Measurements from ENCODE around the gene CFL1. TPM values are rescaled to one million over a fixed set of nuclear protein-coding genes. Genes with fewer than 3 reads are reported as not detected.
A peak's percentile ranks its signal among the peaks of the same experiment; 100 is the strongest.

Gene CFL1
- total RNA-seq, 2 donors from 2014 or later: 1,740 to 2,016 TPM

DNA sequence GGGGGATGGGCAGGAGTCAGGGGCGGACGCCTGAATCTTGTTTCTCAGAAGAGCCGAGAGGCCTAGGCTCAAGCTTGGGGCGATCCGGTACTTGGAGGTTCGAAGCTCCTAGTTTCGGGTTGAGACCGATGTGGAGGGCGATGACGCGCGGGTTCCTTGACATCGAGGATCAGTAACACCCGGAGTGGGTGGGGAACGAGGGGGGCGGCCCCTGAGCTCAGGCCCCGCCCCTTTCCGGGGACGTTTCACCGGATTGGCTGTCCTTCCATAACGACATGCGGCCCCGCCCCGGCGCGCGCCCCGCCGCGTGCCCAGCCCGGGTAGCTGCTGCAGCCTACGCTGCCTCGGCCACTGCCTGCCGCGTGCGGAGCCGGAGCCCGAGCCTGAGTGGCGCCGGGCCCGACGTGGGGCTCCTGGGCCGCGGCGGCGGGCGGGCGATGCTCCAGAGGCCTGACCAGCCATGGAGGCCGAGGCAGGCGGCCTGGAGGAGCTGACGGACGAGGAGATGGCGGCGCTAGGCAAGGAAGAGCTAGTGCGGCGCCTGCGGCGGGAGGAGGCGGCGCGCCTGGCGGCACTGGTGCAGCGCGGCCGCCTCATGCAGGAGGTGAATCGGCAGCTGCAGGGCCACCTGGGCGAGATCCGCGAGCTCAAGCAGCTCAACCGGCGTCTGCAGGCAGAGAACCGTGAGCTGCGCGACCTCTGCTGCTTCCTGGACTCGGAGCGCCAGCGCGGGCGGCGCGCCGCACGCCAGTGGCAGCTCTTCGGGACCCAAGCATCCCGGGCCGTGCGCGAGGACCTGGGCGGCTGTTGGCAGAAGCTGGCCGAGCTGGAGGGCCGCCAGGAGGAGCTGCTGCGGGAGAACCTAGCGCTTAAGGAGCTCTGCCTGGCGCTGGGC lies 32.6 kb upstream of the CFL1 start, which contains the start of gene CCDC85B:
CCDC85B (plus strand) TSS at position 350 of the 895 bp plus-strand sequence; CDS start at position 461, 111 bp downstream.
- DNase-seq (peak; percentile 98 to 99), ATAC-seq (peak; percentile 78)
- intact Hi-C loops (cut with DNase I, micrococcal nuclease): no loop called here

DNA sequence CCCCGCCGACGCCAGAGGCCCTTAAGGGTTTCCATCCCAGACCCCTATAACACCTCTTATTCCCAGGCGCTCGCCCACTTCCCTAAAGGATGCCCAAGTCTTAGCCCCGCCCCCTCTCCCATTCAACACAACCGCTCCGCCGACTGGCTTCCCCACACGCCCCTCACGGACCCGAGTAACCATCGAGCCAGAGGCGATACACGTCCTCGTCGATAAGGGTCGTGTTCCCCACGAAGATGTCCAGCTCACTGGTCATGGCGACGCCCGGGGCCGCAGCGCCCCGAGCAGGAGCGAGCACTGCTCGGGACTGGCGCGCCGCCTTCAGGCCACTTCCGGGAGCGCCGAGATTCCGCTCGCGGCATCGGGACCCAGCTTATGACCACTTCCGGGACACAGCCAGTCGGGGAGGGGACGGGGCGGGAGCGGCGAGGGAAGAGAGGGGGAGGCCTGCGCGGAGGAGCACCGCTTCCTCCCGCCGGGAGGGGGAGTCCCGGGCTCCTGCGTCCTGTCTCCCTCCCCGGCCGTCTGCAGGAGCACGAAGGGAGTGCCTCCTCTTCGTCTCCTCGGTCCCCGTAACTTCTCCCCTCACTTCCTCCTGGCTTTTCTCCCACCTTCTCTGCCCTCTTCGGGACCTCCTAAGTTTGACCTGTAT lies 30.3 kb upstream of the CFL1 start, which contains the start of gene FIBP:
FIBP (minus strand) TSS at position 309 of the 652 bp plus-strand sequence; CDS start at position 256, 53 bp downstream.
- ATAC-seq (peak; percentile 80), DNase-seq (peak; percentile 97 to 98)
- intact Hi-C loops (cut with DNase I, micrococcal nuclease): loop anchor here (5.0 to 10.0 kb wide), 2 partner anchors 74 to 97 kb away; partner anchors contain the start of gene SART1 (in 1 of the 2)

DNA sequence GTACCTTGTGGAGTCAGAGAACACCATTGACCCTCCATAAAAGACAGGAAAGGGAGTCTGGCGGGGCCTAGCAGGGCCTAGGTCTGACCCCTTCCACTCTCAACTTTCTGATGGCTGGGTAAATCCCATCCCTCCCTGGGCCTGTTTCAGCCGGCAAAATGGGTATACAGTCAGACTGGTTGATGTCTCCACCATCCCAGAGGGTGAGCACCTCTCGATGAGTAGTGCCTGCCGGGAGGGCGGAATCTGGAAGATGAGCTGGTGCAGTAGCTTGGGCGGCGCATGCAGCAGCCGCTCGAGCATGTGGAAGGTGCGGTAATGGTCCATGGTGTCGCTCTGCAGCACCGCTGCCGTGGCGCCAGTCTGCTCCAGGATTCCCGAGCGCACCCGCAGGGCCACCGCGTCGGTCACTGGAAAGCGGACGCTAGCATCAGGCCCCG lies 29.8 kb upstream of the CFL1 start:
- ATAC-seq (peak; percentile 11), DNase-seq (no peak)
- intact Hi-C loops (cut with DNase I, micrococcal nuclease): loop anchor here (5.0 to 10.0 kb wide), 2 partner anchors 75 to 97 kb away; partner anchors contain the start of gene SART1 (in 1 of the 2)

DNA sequence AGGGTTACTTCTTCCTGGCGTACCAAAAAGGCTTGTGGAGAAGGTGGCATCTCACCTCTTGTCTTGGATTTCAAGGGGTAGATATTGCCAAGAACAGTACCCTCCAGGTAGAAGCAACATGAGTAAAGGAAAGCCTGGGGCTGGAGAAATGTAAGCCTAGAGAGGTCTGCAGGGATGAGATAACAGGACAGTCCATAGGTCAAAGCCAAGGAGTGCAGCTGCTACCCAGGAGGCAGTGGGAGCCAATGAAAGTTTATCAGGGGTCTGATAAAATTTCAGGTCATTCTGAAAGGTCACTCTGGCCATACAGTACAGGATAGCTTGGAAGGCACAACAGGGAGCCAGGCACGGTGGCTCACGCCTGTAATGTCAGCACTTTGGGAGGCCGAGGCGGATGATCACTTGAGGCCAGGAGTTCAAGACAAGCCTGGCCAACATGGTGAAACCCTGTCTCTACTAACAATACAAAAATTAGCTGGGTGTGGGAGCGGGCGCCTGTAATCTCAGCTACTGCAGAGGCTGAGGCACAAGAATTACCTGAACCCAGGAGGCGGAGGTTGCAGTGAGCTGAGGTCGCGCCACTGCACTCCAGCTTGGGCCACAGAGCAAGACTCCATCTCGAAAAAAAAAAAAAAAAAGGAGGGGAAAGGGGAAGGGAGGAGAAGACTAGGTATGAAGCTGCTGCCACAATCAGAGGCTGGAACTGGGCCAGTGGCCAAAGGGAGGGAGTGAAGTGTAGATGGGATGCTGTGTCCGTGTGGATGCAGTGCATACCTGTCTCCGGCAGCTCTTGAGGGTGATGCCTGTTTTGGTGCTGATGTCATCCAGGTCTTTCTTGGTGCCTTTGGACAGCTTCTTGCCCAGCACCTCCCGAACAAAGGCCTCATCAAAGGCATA lies 29.1 kb upstream of the CFL1 start:
- intact Hi-C loops (cut with DNase I, micrococcal nuclease): loop anchor here (5.0 to 10.0 kb wide), 2 partner anchors 75 to 98 kb away; partner anchors contain the start of gene SART1 (in 1 of the 2)
- ATAC-seq (no peak), DNase-seq (no peak)

DNA sequence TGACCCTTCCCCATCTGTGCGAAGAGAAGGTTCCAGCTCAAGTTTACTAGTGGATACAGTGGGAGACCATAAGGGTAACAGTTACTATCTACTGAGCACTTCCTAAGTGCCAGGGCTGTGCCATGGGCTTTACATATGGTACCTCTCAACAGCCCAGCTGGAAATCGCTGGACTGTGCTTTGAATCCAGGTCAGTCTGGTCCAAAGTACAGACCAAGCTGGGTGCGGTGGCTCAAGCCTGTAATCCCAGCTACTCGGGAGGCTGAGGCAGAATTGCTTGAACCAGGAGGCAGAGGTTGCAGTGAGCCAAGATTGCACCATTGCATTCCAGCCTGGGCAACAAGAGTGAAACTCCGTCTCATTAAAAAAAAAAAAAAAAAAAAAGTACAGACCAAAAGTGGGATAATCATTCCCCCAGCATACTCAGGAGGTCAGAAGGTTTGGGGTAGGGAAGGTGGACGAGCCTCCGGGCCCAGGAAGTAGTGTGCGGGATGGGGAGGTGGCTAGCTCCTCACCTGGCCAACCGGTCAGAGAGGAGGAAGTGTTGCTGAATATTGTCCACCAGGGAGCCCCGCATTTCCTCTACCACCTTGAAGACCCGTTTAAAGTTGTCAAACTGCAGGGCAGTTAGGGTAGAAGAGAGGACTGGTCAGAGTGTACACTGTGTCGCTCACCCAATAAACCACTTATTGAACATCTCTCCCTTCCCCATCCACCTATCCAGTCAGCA lies 28.0 kb upstream of the CFL1 start:
- intact Hi-C loops (cut with DNase I, micrococcal nuclease): loop anchor here (5.0 to 10.0 kb wide), 2 partner anchors 76 to 99 kb away; partner anchors contain the start of gene SART1 (in 1 of the 2)
- DNase-seq: no peak

DNA sequence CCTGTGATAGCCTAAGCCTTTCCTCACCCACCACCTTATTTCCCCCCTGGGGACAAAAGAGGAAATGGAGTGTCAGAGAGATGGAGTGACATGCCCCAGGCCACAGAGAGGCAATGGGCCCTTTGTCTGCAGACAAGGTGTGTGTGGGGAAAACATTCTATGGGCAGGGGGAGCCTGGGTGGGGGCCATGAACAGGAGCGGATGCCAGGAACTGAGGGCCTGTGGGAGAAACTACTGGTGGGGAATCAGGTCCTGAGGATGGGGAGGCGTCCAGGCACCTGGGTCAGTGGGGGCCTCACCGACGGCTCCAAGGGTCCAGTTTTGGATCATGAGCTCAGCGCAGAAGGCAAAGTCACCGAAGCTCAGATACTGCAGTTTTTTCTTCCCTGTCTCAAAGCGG lies 27.3 kb upstream of the CFL1 start:
- intact Hi-C loops (cut with DNase I, micrococcal nuclease): loop anchor here (5.0 to 10.0 kb wide), 2 partner anchors 77 to 100 kb away; partner anchors contain the start of gene SART1 (in 1 of the 2)

More for the DNA sequence above, 28.0 kb upstream of the CFL1 start:
- ATAC-seq: no peak

DNA sequence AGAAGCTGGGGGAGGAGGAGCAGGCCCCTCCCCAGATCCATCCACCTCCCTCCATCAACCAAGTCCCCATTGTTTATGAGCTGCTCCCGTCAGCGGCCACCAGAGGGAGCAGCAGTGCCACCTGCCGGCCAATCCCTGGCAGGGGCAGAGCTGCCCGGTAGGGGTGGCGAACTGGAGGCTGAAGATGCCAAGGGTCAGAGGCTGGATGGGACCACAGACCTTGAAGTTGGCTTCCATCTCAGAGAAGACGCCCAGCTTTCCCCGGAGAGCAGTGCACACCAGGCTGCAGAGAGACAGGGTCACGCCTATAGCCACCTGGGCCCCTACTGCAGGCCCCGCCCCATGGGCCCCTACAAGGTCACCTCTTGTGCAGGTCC lies 26.7 kb upstream of the CFL1 start:
- intact Hi-C loops (cut with DNase I, micrococcal nuclease): loop anchor here (5.0 to 10.0 kb wide), 3 partner anchors 78 to 103 kb away; partner anchors contain the start of gene SART1 (in 1 of the 2)
- peak; percentile 67 to 81 for DNase-seq

More for the DNA sequence above, 27.3 kb upstream of the CFL1 start:
- DNase-seq (no peak), ATAC-seq (no peak)

DNA sequence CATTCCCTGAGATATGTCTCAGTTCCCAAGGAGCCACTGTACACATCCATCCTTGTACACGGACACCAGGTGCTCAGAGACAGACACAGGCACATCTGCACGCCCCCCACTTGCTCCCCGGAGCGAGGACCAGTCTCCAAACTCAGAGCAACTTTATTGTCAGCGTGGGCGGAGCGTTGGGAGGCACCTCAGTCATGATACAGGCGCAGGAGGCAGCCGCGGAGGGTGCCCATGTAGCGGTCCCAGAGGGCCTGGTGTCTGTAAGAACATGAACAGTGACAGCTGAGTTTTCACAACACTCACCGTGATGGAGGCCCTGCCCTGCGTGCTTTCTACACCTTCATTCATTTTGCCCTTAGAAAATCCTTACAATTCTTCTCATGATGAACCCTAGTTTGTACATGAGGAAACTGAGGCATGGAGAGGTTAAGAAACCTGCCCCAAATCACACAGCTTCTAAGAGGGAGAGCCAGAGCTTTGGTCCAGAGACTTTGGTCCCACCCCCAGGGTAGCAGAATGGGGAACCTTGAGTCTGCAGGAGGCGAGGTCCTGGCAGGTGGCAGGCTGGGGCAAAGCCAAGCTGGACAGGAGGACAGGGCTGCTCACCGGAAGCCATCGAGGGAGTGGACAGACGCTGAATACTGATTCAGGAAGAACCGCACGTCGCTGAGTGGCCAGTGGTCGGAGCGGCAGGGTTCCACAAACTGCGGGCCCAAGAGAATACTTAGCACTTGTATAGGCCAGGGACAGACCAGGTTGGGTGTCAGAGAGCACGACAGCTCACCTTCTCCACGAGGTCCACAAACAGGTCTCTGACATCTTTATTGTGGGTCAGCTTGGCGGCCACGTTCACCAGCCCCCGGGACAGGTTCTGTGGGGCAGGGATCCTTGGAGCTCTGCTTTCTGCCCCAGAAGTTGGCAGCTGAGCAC lies 26.1 kb upstream of the CFL1 start:
- intact Hi-C loops (cut with DNase I, micrococcal nuclease): loop anchor here (5.0 to 10.0 kb wide), 2 partner anchors 101 to 103 kb away; no protein-coding TSS in a partner anchor
- DNase-seq (peak in 1 of 2 donors; percentile 15), ATAC-seq (no peak)

More for the DNA sequence above, 26.7 kb upstream of the CFL1 start:
- peak; percentile 35 for ATAC-seq

DNA sequence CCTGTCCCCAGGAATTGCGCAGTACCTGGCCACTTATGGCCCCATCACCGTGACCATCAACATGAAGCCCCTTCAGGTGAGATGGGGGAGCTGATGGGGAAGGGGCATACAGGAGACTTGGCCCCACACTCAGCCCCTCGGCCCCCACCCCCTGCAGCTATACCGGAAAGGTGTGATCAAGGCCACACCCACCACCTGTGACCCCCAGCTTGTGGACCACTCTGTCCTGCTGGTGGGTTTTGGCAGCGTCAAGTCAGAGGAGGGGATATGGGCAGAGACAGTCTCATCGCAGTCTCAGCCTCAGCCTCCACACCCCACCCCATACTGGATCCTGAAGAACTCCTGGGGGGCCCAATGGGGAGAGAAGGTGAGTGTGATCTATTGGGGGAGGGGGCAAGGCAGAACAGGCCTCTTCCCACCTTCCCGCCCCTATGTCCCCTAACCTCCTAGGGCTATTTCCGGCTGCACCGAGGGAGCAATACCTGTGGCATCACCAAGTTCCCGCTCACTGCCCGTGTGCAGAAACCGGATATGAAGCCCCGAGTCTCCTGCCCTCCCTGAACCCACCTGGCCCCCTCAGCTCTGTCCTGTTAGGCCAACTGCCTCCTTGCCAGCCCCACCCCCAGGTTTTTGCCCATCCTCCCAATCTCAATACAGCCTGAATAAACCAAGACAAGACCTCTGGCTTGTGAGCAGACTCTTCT lies 25.2 kb upstream of the CFL1 start:
- ATAC-seq (no peak), DNase-seq (peak in 1 of 2 donors; percentile 10)
- intact Hi-C loops (cut with DNase I, micrococcal nuclease): loop anchor here (5.0 to 10.0 kb wide), 2 partner anchors 102 to 104 kb away; no protein-coding TSS in a partner anchor

DNA sequence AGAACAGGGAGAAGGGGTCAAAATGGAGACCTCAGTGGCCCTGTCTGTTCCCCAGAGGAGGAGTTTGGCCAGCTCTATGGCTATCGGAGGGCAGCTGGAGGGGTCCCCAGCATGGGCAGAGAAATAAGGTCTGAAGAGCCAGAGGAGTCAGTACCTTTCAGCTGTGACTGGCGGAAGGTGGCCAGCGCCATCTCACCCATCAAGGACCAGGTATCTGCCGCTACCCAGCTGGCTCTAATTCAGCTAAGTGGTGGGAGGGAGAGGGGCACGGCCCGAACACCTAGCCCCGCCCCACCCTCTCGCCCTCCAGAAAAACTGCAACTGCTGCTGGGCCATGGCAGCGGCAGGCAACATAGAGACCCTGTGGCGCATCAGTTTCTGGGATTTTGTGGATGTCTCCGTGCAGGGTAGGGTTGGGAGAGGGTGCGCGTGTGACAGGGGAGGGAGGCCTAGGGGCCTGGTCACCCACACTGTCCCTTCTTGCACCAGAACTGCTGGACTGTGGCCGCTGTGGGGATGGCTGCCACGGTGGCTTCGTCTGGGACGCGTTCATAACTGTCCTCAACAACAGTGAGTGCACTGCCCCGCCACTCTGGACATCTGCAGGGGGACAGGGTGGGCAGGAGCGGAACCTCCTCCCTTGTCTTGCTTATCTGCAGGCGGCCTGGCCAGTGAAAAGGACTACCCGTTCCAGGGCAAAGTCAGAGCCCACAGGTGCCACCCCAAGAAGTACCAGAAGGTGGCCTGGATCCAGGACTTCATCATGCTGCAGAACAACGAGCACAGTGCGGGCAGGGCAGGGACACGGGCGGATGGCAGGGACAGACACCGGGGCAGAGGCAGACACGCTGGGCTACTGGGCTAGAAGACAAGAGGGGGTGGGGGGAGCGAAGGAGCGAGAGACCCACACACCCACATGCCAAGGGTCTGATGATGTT lies 24.4 kb upstream of the CFL1 start:
- intact Hi-C loops (cut with DNase I, micrococcal nuclease): loop anchor here (5.0 to 10.0 kb wide), 2 partner anchors 102 to 105 kb away; no protein-coding TSS in a partner anchor
- ATAC-seq: no peak
- DNase-seq: peak in 1 of 2 donors; percentile 14

DNA sequence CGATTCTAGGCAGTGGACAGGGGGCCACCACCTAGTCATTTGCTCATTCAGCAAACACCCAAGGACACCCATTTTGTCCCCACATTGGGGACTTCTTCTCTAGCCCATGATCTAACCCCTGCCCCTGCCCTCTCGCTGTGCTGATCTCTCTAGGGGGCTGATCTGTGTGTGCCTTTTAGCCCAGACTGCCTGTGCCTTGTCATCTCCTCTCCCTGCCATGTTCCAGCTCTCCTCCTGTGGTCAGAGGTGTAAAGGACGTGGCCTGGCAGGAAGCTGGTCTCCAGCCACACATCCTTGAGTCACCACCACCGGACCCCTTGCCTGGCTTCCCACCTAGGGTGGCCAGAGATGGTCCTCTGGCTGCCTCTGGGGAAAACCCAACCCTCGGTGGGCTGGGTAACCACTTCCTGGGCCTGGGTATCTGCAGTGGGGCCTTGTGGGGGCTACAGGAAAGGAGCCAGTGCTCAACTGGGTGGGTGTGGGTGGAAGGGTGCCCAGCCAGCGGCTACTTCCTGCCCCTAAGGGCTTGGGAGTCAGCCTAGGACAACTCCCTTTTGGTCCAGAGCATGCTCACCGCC lies 23.0 kb upstream of the CFL1 start:
- ATAC-seq (no peak), DNase-seq (no peak)
- intact Hi-C loops (cut with DNase I, micrococcal nuclease): loop anchor here (5.0 to 10.0 kb wide), 2 partner anchors 104 to 106 kb away; no protein-coding TSS in a partner anchor

DNA sequence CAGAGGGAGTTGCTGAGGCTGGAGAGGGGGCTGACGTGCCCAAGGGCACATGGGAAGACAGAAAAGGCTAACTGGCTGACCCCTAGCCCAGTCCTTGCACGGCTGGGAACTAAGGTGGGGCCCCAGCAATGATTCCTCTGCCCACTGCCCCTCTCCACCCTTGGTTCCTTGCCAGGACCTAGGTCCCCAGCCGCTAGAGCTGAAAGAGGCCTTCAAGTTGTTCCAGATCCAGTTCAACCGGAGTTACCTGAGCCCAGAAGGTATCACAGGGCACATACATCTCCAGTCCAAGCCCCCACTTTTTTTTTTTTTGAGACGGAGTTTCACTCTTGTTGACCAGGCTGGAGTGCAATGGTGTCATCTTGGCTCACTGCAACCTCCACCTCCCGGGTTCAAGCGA lies 22.0 kb upstream of the CFL1 start:
- DNase-seq: no peak
- intact Hi-C loops (cut with DNase I, micrococcal nuclease): loop anchor here (5.0 to 10.0 kb wide), 2 partner anchors 105 to 107 kb away; no protein-coding TSS in a partner anchor
- ATAC-seq: no peak

DNA sequence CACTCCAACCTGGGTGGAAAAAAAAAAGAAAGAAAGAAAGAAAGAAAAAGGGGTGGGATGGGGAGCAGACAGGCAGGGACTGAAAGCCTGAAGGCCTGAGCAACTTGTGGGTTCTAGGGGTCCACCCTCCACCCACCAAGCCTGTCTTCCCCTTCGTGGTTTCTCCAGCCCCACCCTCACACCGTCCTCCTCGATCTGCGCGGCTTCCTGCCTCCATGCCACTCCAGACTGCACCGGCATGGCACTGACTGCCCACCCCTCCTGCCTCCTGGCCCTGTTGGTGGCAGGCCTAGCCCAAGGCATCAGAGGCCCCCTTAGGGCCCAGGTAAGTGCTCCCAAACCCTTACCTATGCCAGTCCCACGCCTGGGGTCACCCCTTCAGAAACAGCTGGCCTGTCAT lies 21.6 kb upstream of the CFL1 start, which contains the start of gene CTSW:
CTSW (plus strand) TSS at position 221 of the 400 bp plus-strand sequence; CDS start at position 239, 18 bp downstream.
- intact Hi-C loops (cut with DNase I, micrococcal nuclease): loop anchor here (5.0 to 10.0 kb wide), 2 partner anchors 105 to 108 kb away; no protein-coding TSS in a partner anchor

More for the DNA sequence above, 21.6 kb upstream of the CFL1 start, which contains the start of gene CTSW:
- DNase-seq (peak in 1 of 2 donors; percentile 16), ATAC-seq (no peak)

Data from left colon (tissue), 2 donors.